Activated naive CD4-positive, alpha-beta T cell treated with anti-CD3 and anti-CD28 coated beads for 36 hours (primary cell): ENCODE data around the gene ABCA1. TPM values are rescaled to one million over a fixed set of nuclear protein-coding genes. Genes with fewer than 3 reads are reported as not detected.
A peak's percentile ranks its signal among the peaks of the same experiment; 100 is the strongest.

Experiments used
- CTCF ChIA-PET: fragments of 350-600 bp; sonication (Branson Sonifier 250); formaldehyde crosslinking; loops from one replicate; lab custom pipeline; 2021; ENCODE audit warnings: antibody characterized with exemption; lab: Charles Lee
- DNase-seq: peaks from one replicate; pipeline ENCODE4 v3.0.0-alpha.2; 2020
- H3K27ac Mint-ChIP-seq: one replicate; pipeline ENCODE4 v1.8.0; 2021; ENCODE audit warnings: mild to moderate bottlenecking, mixed read lengths
- H3K27me3 Mint-ChIP-seq: one replicate; pipeline ENCODE4 v1.8.0; 2021; ENCODE audit warnings: low read depth, mixed read lengths
- H3K36me3 Mint-ChIP-seq: one replicate; pipeline ENCODE4 v1.8.0; 2021; ENCODE audit warnings: low read depth, mixed read lengths
- H3K4me1 Mint-ChIP-seq: one replicate; pipeline ENCODE4 v1.8.0; 2021; ENCODE audit warnings: low read depth, mixed read lengths
- H3K4me3 Mint-ChIP-seq: one replicate; pipeline ENCODE4 v1.8.0; 2021; ENCODE audit warnings: mild to moderate bottlenecking, moderate library complexity, mixed read lengths
- H3K9me3 Mint-ChIP-seq: one replicate; pipeline ENCODE4 v1.8.0; 2021; ENCODE audit warnings: mixed read lengths
- intact Hi-C: fragments of 100-400 bp; cut with micrococcal nuclease; formaldehyde crosslinking; loops from one replicate; pipeline ENCODE4 v1.15.1; 2023
- total RNA-seq, 2 experiments: library from RNA; stranded (reverse); gene quantifications; one replicate each; pipeline ENCODE4 v1.2.3, GENCODE V29; 2021

ABCA1 gene
- total RNA-seq, 2 experiments from 2014 or later = 31.3 to 31.5 TPM

GRCh38 chr9:104747565-104748358 is 180.2 kb downstream of the ABCA1 start, which contains the start of gene NIPSNAP3A:
Gene NIPSNAP3A, plus strand, starts transcription at chr9:104747683. Its CDS starts 110 bp downstream, at chr9:104747793.
- Mint-ChIP-seq H3K27ac (peak within 1 kb of the TSS; percentile 97), H3K4me3 (peak within 1 kb of the TSS; percentile 99), H3K27me3 (no peaks in the 10 kb centered on the region), H3K4me1 (peaks cover 24% of the 10 kb centered on the region), H3K9me3 (no peaks in the 10 kb centered on the region), H3K36me3 (peaks cover 6% of the 10 kb centered on the region)
- CTCF ChIA-PET = interaction anchor here (0.6 to 1.5 kb wide), 3 partner anchors 8 to 619 kb away, joined by 3 to 4 read pairs (median 4); no protein-coding TSS in a partner anchor
- peak; percentile 89 for DNase-seq
- intact Hi-C loops = loop anchor here (1.0 to 10.0 kb wide), 11 partner anchors 17 to 949 kb away; partner anchors contain the start of genes FKTN, NIPSNAP3B, SLC44A1 and SMC2

GRCh38 chr9:104747245-104747564 is 180.8 kb downstream of the ABCA1 start:
- Mint-ChIP-seq H3K4me3 (peak overlapping the region; percentile 99), H3K4me1 (peaks cover 24% of the 10 kb centered on the region), H3K9me3 (no peaks in the 10 kb centered on the region), H3K36me3 (peaks cover 6% of the 10 kb centered on the region), H3K27ac (peak overlapping the region; percentile 97), H3K27me3 (no peaks in the 10 kb centered on the region)
- no peak for DNase-seq
- CTCF ChIA-PET = interaction anchor here (0.6 to 1.5 kb wide), 3 partner anchors 9 to 618 kb away, joined by 3 to 4 read pairs (median 4); no protein-coding TSS in a partner anchor
- intact Hi-C loops = loop anchor here (1.0 to 10.0 kb wide), 10 partner anchors 179 to 948 kb away; partner anchors contain the start of genes FKTN, SLC44A1, SMC2 and TMEM38B

- H3K36me3 Mint-ChIP-seq = peaks cover 6% of the 10 kb centered on the region
- H3K27me3 Mint-ChIP-seq = no peaks in the 10 kb centered on the region
- peak overlapping the region; percentile 97 for H3K27ac Mint-ChIP-seq
- H3K4me3 Mint-ChIP-seq = peak overlapping the region; percentile 99
- H3K9me3 Mint-ChIP-seq = no peaks in the 10 kb centered on the region
- H3K4me1 Mint-ChIP-seq = peaks cover 24% of the 10 kb centered on the region
- CTCF ChIA-PET = interaction anchor here (0.9 kb wide), 1 partner anchor 9 kb away, joined by 3 read pairs; no protein-coding TSS in a partner anchor
- DNase-seq = no peak
- intact Hi-C loops = loop anchor here (1.0 to 10.0 kb wide), 10 partner anchors 180 to 948 kb away; partner anchors contain the start of genes FKTN, SLC44A1, SMC2 and TMEM38B
Measured at GRCh38 chr9:104746798-104747197, 181.2 kb downstream of the ABCA1 start.

GRCh38 chr9:104746285-104746684 is 181.7 kb downstream of the ABCA1 start:
- H3K4me3 Mint-ChIP-seq = peak overlapping the region; percentile 20
- H3K27me3 Mint-ChIP-seq = no peaks in the 10 kb centered on the region
- peaks cover 24% of the 10 kb centered on the region for H3K4me1 Mint-ChIP-seq
- H3K36me3 Mint-ChIP-seq = peaks cover 6% of the 10 kb centered on the region
- no peaks in the 10 kb centered on the region for H3K9me3 Mint-ChIP-seq
- no peak for DNase-seq
- CTCF ChIA-PET = interaction anchor here (1.3 kb wide), 1 partner anchor 52 kb away, joined by 4 read pairs; the partner anchor contains the start of gene OR13D1
- intact Hi-C loops = loop anchor here (2.0 to 10.0 kb wide), 5 partner anchors 411 to 947 kb away; partner anchors contain the start of gene FKTN
- H3K27ac Mint-ChIP-seq = peak overlapping the region; percentile 46

GRCh38 chr9:104745852-104746251 is 182.1 kb downstream of the ABCA1 start:
- Mint-ChIP-seq H3K36me3 (peaks cover 6% of the 10 kb centered on the region), H3K9me3 (no peaks in the 10 kb centered on the region), H3K27ac (no peak overlapping the region), H3K27me3 (no peaks in the 10 kb centered on the region), H3K4me3 (no peak overlapping the region), H3K4me1 (peaks cover 23% of the 10 kb centered on the region)
- CTCF ChIA-PET = interaction anchor here (1.3 kb wide), 1 partner anchor 52 kb away, joined by 4 read pairs; the partner anchor contains the start of gene OR13D1
- intact Hi-C loops = loop anchor here (2.0 to 10.0 kb wide), 5 partner anchors 411 to 947 kb away; partner anchors contain the start of gene FKTN
- no peak for DNase-seq

GRCh38 chr9:104743376-104743985 is 184.5 kb downstream of the ABCA1 start:
- H3K36me3 Mint-ChIP-seq = peaks cover 4% of the 10 kb centered on the region
- H3K27ac Mint-ChIP-seq = no peak overlapping the region
- intact Hi-C loops = loop anchor here (1.0 to 10.0 kb wide), 6 partner anchors 61 to 1345 kb away; no protein-coding TSS in a partner anchor
- peak; percentile 49 for DNase-seq
- CTCF ChIA-PET = interaction anchor here (0.6 to 1.5 kb wide), 4 partner anchors 50 to 1102 kb away, joined by 3 to 4 read pairs (median 3); partner anchors contain the start of gene OR13D1
- H3K27me3 Mint-ChIP-seq = no peaks in the 10 kb centered on the region
- H3K4me3 Mint-ChIP-seq = no peak overlapping the region
- H3K4me1 Mint-ChIP-seq = peaks cover 16% of the 10 kb centered on the region
- H3K9me3 Mint-ChIP-seq = no peaks in the 10 kb centered on the region

- CTCF ChIA-PET = interaction anchor here (0.6 to 0.7 kb wide), 3 partner anchors 562 to 1812 kb away, joined by 3 read pairs; no protein-coding TSS in a partner anchor
- Mint-ChIP-seq H3K4me3 (no peak overlapping the region), H3K9me3 (no peaks in the 10 kb centered on the region), H3K27me3 (no peaks in the 10 kb centered on the region), H3K36me3 (no peaks in the 10 kb centered on the region), H3K4me1 (peaks cover 5% of the 10 kb centered on the region), H3K27ac (no peak overlapping the region)
- intact Hi-C loops = loop anchor here (10.0 kb wide), 1 partner anchor 644 kb away; no protein-coding TSS in a partner anchor
- no peak for DNase-seq
Measured at GRCh38 chr9:104740621-104741020, 187.3 kb downstream of the ABCA1 start.

GRCh38 chr9:104738452-104738851 is 189.5 kb downstream of the ABCA1 start:
- H3K4me3 Mint-ChIP-seq = no peak overlapping the region
- CTCF ChIA-PET = no interaction called here
- no peak overlapping the region for H3K27ac Mint-ChIP-seq
- H3K4me1 Mint-ChIP-seq = peaks cover 5% of the 10 kb centered on the region
- no peaks in the 10 kb centered on the region for H3K36me3 Mint-ChIP-seq
- intact Hi-C loops = no loop called here
- H3K27me3 Mint-ChIP-seq = no peaks in the 10 kb centered on the region
- no peak for DNase-seq
- no peaks in the 10 kb centered on the region for H3K9me3 Mint-ChIP-seq

Other genes with a start within 250 kb of the ABCA1 start
- not detected for gene OR13D1, start 233.6 kb downstream of the ABCA1 start, total RNA-seq
- 10 to 100 TPM; 17.8 TPM for gene NIPSNAP3A, start 180.5 kb downstream of the ABCA1 start, total RNA-seq
- under 1 TPM; 0.38 to 0.49 TPM for gene NIPSNAP3B, start 164.0 kb downstream of the ABCA1 start, total RNA-seq